ENCODE data around the gene IRF3.

- TF ChIP-seq, protein P1, sequence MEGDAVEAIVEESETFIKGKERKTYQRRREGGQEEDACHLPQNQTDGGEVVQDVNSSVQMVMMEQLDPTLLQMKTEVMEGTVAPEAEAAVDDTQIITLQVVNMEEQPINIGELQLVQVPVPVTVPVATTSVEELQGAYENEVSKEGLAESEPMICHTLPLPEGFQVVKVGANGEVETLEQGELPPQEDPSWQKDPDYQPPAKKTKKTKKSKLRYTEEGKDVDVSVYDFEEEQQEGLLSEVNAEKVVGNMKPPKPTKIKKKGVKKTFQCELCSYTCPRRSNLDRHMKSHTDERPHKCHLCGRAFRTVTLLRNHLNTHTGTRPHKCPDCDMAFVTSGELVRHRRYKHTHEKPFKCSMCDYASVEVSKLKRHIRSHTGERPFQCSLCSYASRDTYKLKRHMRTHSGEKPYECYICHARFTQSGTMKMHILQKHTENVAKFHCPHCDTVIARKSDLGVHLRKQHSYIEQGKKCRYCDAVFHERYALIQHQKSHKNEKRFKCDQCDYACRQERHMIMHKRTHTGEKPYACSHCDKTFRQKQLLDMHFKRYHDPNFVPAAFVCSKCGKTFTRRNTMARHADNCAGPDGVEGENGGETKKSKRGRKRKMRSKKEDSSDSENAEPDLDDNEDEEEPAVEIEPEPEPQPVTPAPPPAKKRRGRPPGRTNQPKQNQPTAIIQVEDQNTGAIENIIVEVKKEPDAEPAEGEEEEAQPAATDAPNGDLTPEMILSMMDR (IDR thresholded peaks at IDR 0.05): no peak
- no peak for TF ChIP-seq ZFX (IDR thresholded peaks at IDR 0.05; ENCODE audit: borderline replicate concordance)
Measured at GRCh38 chr19:49690656-49691242, 25.1 kb upstream of the IRF3 start, which contains the start of gene CPT1C.
